H9 (cell line): ENCODE measurements around the gene TMEM132D. TPM values are rescaled to one million over a fixed set of nuclear protein-coding genes. Genes with fewer than 3 reads are reported as not detected.

Experiments used
- DNase-seq: peaks from one replicate; pipeline ENCODE4 v3.0.0-alpha.2; 2017
- H2AFZ ChIP-seq: one replicate; pipeline ENCODE4 v1.6.1; 2013; ENCODE audit warnings: mild to moderate bottlenecking, low read length, control low read depth, moderate library complexity
- H2AK5ac ChIP-seq: 2 replicates; pipeline ENCODE4 v1.6.1; 2013; ENCODE audit warnings: low read length, control low read depth, mixed read lengths; ENCODE audit not compliant: insufficient read length
- H2BK120ac ChIP-seq: one replicate; pipeline ENCODE4 v1.6.1; 2013; ENCODE audit warnings: low read depth, mild to moderate bottlenecking, low read length, control low read depth, inconsistent platforms; ENCODE audit not compliant: poor library complexity, severe bottlenecking
- H2BK12ac ChIP-seq: 2 replicates; pipeline ENCODE4 v1.6.1; 2013; ENCODE audit warnings: low read length, control low read depth, mixed read lengths, low read depth; ENCODE audit not compliant: insufficient read length
- H2BK15ac ChIP-seq: 2 replicates; pipeline ENCODE4 v1.6.1; 2013; ENCODE audit warnings: low read depth, low read length, control low read depth
- H2BK20ac ChIP-seq: one replicate; pipeline ENCODE4 v1.6.1; 2013; ENCODE audit warnings: low read depth, mild to moderate bottlenecking, low read length, control low read depth, inconsistent platforms; ENCODE audit not compliant: poor library complexity, severe bottlenecking
- H2BK5ac ChIP-seq: 2 replicates; pipeline ENCODE4 v1.6.1; 2013; ENCODE audit warnings: low read length, control low read depth, mixed read lengths; ENCODE audit not compliant: insufficient read length
- H3K14ac ChIP-seq: 2 replicates; pipeline ENCODE4 v1.6.1; 2013; ENCODE audit warnings: low read length, control low read depth; ENCODE audit not compliant: insufficient read depth
- H3K18ac ChIP-seq: 2 replicates; pipeline ENCODE4 v1.6.1; 2013; ENCODE audit warnings: low read depth, mild to moderate bottlenecking, mixed read lengths, low read length, control low read depth; ENCODE audit not compliant: insufficient read length
- H3K23ac ChIP-seq: 2 replicates; pipeline ENCODE4 v1.6.1; 2013; ENCODE audit warnings: low read length, control low read depth, mixed read lengths, low read depth; ENCODE audit not compliant: insufficient read length
- H3K23me2 ChIP-seq: 2 replicates; pipeline ENCODE4 v1.6.1; 2013; ENCODE audit warnings: low read depth, mild to moderate bottlenecking, mixed read lengths, low read length, control low read depth; ENCODE audit not compliant: insufficient read length, poor library complexity, severe bottlenecking
- H3K27ac ChIP-seq: 2 replicates; pipeline ENCODE4 v1.5.1; 2013; ENCODE audit warnings: low read length, control low read depth, mixed read lengths, low read depth; ENCODE audit not compliant: insufficient read length
- H3K27me3 ChIP-seq: 2 replicates; pipeline ENCODE4 v1.6.1; 2013; ENCODE audit warnings: low read length, control low read depth, inconsistent platforms; ENCODE audit not compliant: insufficient read depth
- H3K4ac ChIP-seq: 2 replicates; pipeline ENCODE4 v1.6.1; 2013; ENCODE audit warnings: low read depth, mild to moderate bottlenecking, control low read depth, inconsistent platforms, low read length, moderate library complexity
- H3K4me1 ChIP-seq: 2 replicates; pipeline ENCODE4 v1.6.1; 2013; ENCODE audit warnings: low read length, control low read depth, inconsistent platforms; ENCODE audit not compliant: insufficient read depth
- H3K4me2 ChIP-seq: 2 replicates; pipeline ENCODE4 v1.6.1; 2013; ENCODE audit warnings: low read length, control low read depth, mixed read lengths; ENCODE audit not compliant: insufficient read length, insufficient read depth
- H3K56ac ChIP-seq: 2 replicates; pipeline ENCODE4 v1.6.1; 2013; ENCODE audit warnings: low read depth, mild to moderate bottlenecking, mixed read lengths, low read length, control low read depth; ENCODE audit not compliant: insufficient read length
- H3K79me1 ChIP-seq: 2 replicates; pipeline ENCODE4 v1.6.1; 2013; ENCODE audit warnings: low read depth, mild to moderate bottlenecking, moderate library complexity, low read length, control low read depth, inconsistent platforms; ENCODE audit not compliant: insufficient read depth, poor library complexity, severe bottlenecking
- H3K79me2 ChIP-seq: 2 replicates; pipeline ENCODE4 v1.6.1; 2013; ENCODE audit warnings: low read length, control low read depth, inconsistent platforms; ENCODE audit not compliant: insufficient read depth
- H3K9ac ChIP-seq: 2 replicates; pipeline ENCODE4 v1.6.1; 2013; ENCODE audit warnings: low read length, control low read depth, mixed read lengths; ENCODE audit not compliant: insufficient read length; ENCODE audit errors: extremely low read depth
- H3K9me3 ChIP-seq: one replicate; pipeline ENCODE4 v1.6.1; 2013; ENCODE audit warnings: low read depth, low read length, inconsistent platforms; ENCODE audit not compliant: control insufficient read depth
- H3T11ph ChIP-seq: one replicate; pipeline ENCODE4 v1.6.1; 2013; ENCODE audit warnings: mild to moderate bottlenecking, low read length, control low read depth, inconsistent platforms
- H4K20me1 ChIP-seq: one replicate; pipeline ENCODE4 v1.6.1; 2013; ENCODE audit not compliant: control insufficient read depth, insufficient read length, insufficient read depth
- H4K5ac ChIP-seq: 2 replicates; pipeline ENCODE4 v1.6.1; 2013; ENCODE audit warnings: low read depth, mild to moderate bottlenecking, mixed read lengths, low read length, control low read depth; ENCODE audit not compliant: insufficient read length
- H4K8ac ChIP-seq: replicated peaks from 2 replicates; pipeline ENCODE4 v1.6.1; 2013; ENCODE audit warnings: low read length, control low read depth, mixed read lengths, low read depth; ENCODE audit not compliant: insufficient read length
- H4K91ac ChIP-seq: 2 replicates; pipeline ENCODE4 v1.6.1; 2013; ENCODE audit warnings: low read depth, mild to moderate bottlenecking, moderate library complexity, mixed read lengths, low read length, control low read depth; ENCODE audit not compliant: insufficient read length
- H3K27ac Mint-ChIP-seq, 3 experiments: 2 replicates in 2 of 3; 3 replicates in 1 of 3; pipeline ENCODE4 v1.8.0; 2020 to 2021; ENCODE audit warnings: mixed read lengths in 3 of 3, mild to moderate bottlenecking in 1 of 3, moderate library complexity in 1 of 3
- H3K27me3 Mint-ChIP-seq: 2 replicates; pipeline ENCODE4 v1.8.0; 2021; ENCODE audit warnings: low read depth, mild to moderate bottlenecking, moderate library complexity, mixed read lengths
- H3K36me3 Mint-ChIP-seq, 3 experiments: 2 replicates in 2 of 3; 3 replicates in 1 of 3; pipeline ENCODE4 v1.8.0; 2020 to 2021; ENCODE audit warnings: low read depth in 3 of 3, mixed read lengths in 3 of 3; ENCODE audit not compliant: insufficient read depth in 1 of 3
- H3K4me1 Mint-ChIP-seq, 2 experiments: 2 replicates each; pipeline ENCODE4 v1.8.0; 2020; ENCODE audit warnings: mixed read lengths in 2 of 2
- H3K4me3 Mint-ChIP-seq, 2 experiments: 2 replicates in 1 of 2; 3 replicates in 1 of 2; pipeline ENCODE4 v1.8.0; 2020 to 2021; ENCODE audit warnings: mild to moderate bottlenecking in 2 of 2, mixed read lengths in 2 of 2, moderate library complexity in 1 of 2
- H3K9me3 Mint-ChIP-seq, 2 experiments: 2 replicates in 1 of 2; 3 replicates in 1 of 2; pipeline ENCODE4 v1.8.0; 2020; ENCODE audit warnings: mild to moderate bottlenecking in 2 of 2, mixed read lengths in 2 of 2, moderate library complexity in 1 of 2
- WGBS: extraction: QIAGEN DNeasy Blood & Tissue Kit; methylation state at CpG from one replicate; pipeline ENCODE4 v1.1.7; 2013; ENCODE audit warnings: missing lambda C conversion rate, low lambda C conversion rate, mixed read lengths; ENCODE audit not compliant: insufficient read length; ENCODE audit errors: extremely low coverage; 5-methylcytosine and 5-hydroxymethylcytosine counted together
- total RNA-seq: library from RNA; stranded (reverse); gene quantifications from 2 replicates; pipeline ENCODE4 v1.2.1, GENCODE V29; 2021
- TF ChIP-seq, protein P1 (sequence below): fragments of 200-600 bp; sonication (generic); conservative IDR thresholded peaks from 3 replicates; pipeline ENCODE4 v1.8.0; 2021; ENCODE audit warnings: antibody characterized with exemption, mild to moderate bottlenecking

Gene TMEM132D
- total RNA-seq, 1 experiment from 2014 or later = 6.1 TPM

- H2BK15ac ChIP-seq = no peak overlapping the region
- no peak overlapping the region for H2BK120ac ChIP-seq
- no peaks in the 10 kb centered on the region for H3K27me3 ChIP-seq
- H3K14ac ChIP-seq = no peak overlapping the region
- H3K27ac ChIP-seq = no peak overlapping the region
- H2AFZ ChIP-seq = no peak overlapping the region
- no peaks in the 10 kb centered on the region for H3K23me2 ChIP-seq
- H3K4ac ChIP-seq = no peak overlapping the region
- H2BK5ac ChIP-seq = no peak overlapping the region
- H4K91ac ChIP-seq = no peak overlapping the region
- WGBS = no CpG with 5 or more reads among the region's 9 CpGs
- no peaks in the 10 kb centered on the region for H3K4me1 ChIP-seq
- DNase-seq = no peak
- H3K18ac ChIP-seq = no peak overlapping the region
- H3K36me3 Mint-ChIP-seq = no peaks in the 10 kb centered on the region; a peak in 2 of 7 replicates
- peaks cover 11 to 18% of the 10 kb centered on the region in 2 experiments for H3K4me1 Mint-ChIP-seq
- H4K8ac ChIP-seq = no peak overlapping the region
- H2AK5ac ChIP-seq = no peak overlapping the region
- H3K27me3 Mint-ChIP-seq = peaks cover 39% of the 10 kb centered on the region
- no peak overlapping the region for H3K56ac ChIP-seq
- no peak overlapping the region for H3T11ph ChIP-seq
- H3K9me3 Mint-ChIP-seq = peaks cover 5 to 6% of the 10 kb centered on the region in 2 experiments; a peak in 3 of 5 replicates
- no peak overlapping the region for H2BK12ac ChIP-seq
- H3K79me1 ChIP-seq = no peaks in the 10 kb centered on the region
- H2BK20ac ChIP-seq = no peak overlapping the region
- H3K27ac Mint-ChIP-seq = peak overlapping the region in 1 of 3 experiments; percentile 85; a peak in 1 of 7 replicates
- no peak overlapping the region for H3K23ac ChIP-seq
- H3K4me3 Mint-ChIP-seq = no peak overlapping the region
- TF ChIP-seq, protein P1, sequence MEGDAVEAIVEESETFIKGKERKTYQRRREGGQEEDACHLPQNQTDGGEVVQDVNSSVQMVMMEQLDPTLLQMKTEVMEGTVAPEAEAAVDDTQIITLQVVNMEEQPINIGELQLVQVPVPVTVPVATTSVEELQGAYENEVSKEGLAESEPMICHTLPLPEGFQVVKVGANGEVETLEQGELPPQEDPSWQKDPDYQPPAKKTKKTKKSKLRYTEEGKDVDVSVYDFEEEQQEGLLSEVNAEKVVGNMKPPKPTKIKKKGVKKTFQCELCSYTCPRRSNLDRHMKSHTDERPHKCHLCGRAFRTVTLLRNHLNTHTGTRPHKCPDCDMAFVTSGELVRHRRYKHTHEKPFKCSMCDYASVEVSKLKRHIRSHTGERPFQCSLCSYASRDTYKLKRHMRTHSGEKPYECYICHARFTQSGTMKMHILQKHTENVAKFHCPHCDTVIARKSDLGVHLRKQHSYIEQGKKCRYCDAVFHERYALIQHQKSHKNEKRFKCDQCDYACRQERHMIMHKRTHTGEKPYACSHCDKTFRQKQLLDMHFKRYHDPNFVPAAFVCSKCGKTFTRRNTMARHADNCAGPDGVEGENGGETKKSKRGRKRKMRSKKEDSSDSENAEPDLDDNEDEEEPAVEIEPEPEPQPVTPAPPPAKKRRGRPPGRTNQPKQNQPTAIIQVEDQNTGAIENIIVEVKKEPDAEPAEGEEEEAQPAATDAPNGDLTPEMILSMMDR = no peak
- H3K9ac ChIP-seq = no peak overlapping the region
- H3K79me2 ChIP-seq = no peaks in the 10 kb centered on the region
- no peak overlapping the region for H4K5ac ChIP-seq
- no peak overlapping the region for H3K4me2 ChIP-seq
- no peaks in the 10 kb centered on the region for H4K20me1 ChIP-seq
- no peaks in the 10 kb centered on the region for H3K9me3 ChIP-seq
Measured at GRCh38 chr12:129036135-129036534, 867.7 kb downstream of the TMEM132D start.
